Measurements from ENCODE around the gene APOA1.

- TF ChIP-seq CTCF (IDR thresholded peaks at IDR 0.05) (no peak), POLR2A (IDR thresholded peaks at IDR 0.05) (no peak), POLR2AphosphoS5 (IDR thresholded peaks at IDR 0.05) (no peak)
These were observed 16.1 kb upstream of the APOA1 start for GRCh38 chr11:116853461-116854073.

All from gastroesophageal sphincter (tissue), 3 donors.